ENCODE results near the gene SNAP25. TPM values are rescaled to one million over a fixed set of nuclear protein-coding genes. Genes with fewer than 3 reads are reported as not detected.

Gene SNAP25
- total RNA-seq, 1 donor from 2014 or later, result 4.2 TPM

GRCh38 chr20:10300582-10301446 lies 82.2 kb downstream of the SNAP25 start:
- no peaks in the 10 kb centered on the region for H3K9me3 ChIP-seq (ENCODE audit: control insufficient read depth in 3 of 3, low read length in 3 of 3)
- H3K36me3 ChIP-seq (ENCODE audit: control insufficient read depth in 3 of 3, insufficient read depth in 3 of 3, low read length in 3 of 3), result no peaks in the 10 kb centered on the region
- no peak overlapping the region for H3K9ac ChIP-seq (ENCODE audit: low read depth in 1 of 3, low read length in 3 of 3)
- H3K4me1 ChIP-seq (ENCODE audit: control insufficient read depth in 3 of 3, insufficient read depth in 3 of 3, low read length in 3 of 3), result no peaks in the 10 kb centered on the region
- no peaks in the 10 kb centered on the region for H3K27me3 ChIP-seq (ENCODE audit: control insufficient read depth in 3 of 3, insufficient read depth in 3 of 3, low read length in 3 of 3)
- H3K27ac ChIP-seq (ENCODE audit: low read depth, low read length), result no peak overlapping the region
- no peak overlapping the region for H3K4me3 ChIP-seq (ENCODE audit: low read length in 3 of 3)

GRCh38 chr20:10303852-10304251 lies 85.2 kb downstream of the SNAP25 start:
- H3K27ac ChIP-seq (ENCODE audit: low read depth, low read length), result no peak overlapping the region
- H3K9ac ChIP-seq (ENCODE audit: low read depth in 1 of 3, low read length in 3 of 3), result no peak overlapping the region
- no peaks in the 10 kb centered on the region for H3K9me3 ChIP-seq (ENCODE audit: control insufficient read depth in 3 of 3, low read length in 3 of 3)
- H3K36me3 ChIP-seq (ENCODE audit: control insufficient read depth in 3 of 3, insufficient read depth in 3 of 3, low read length in 3 of 3), result no peaks in the 10 kb centered on the region
- no peak overlapping the region for H3K4me3 ChIP-seq (ENCODE audit: low read length in 3 of 3)
- peaks cover 0 to 4% (median 0%) of the 10 kb centered on the region in 3 donors for H3K27me3 ChIP-seq (ENCODE audit: control insufficient read depth in 3 of 3, insufficient read depth in 3 of 3, low read length in 3 of 3)
- no peaks in the 10 kb centered on the region for H3K4me1 ChIP-seq (ENCODE audit: control insufficient read depth in 3 of 3, insufficient read depth in 3 of 3, low read length in 3 of 3)

- Histone ChIP-seq H3K36me3 (ENCODE audit: control insufficient read depth in 3 of 3, insufficient read depth in 3 of 3, low read length in 3 of 3) (no peaks in the 10 kb centered on the region), H3K4me3 (ENCODE audit: low read length in 3 of 3) (no peak overlapping the region), H3K4me1 (ENCODE audit: control insufficient read depth in 3 of 3, insufficient read depth in 3 of 3, low read length in 3 of 3) (no peaks in the 10 kb centered on the region), H3K27me3 (ENCODE audit: control insufficient read depth in 3 of 3, insufficient read depth in 3 of 3, low read length in 3 of 3) (peaks cover 0 to 4% (median 0%) of the 10 kb centered on the region in 3 donors), H3K9me3 (ENCODE audit: control insufficient read depth in 3 of 3, low read length in 3 of 3) (no peaks in the 10 kb centered on the region), H3K27ac (ENCODE audit: low read depth, low read length) (no peak overlapping the region), H3K9ac (ENCODE audit: low read depth in 1 of 3, low read length in 3 of 3) (no peak overlapping the region)
Observed at GRCh38 chr20:10304471-10305046, 85.9 kb downstream of the SNAP25 start.

GRCh38 chr20:10306440-10307358 lies 88.1 kb downstream of the SNAP25 start:
- Histone ChIP-seq H3K4me3 (ENCODE audit: low read length in 3 of 3) (no peak overlapping the region), H3K36me3 (ENCODE audit: control insufficient read depth in 3 of 3, insufficient read depth in 3 of 3, low read length in 3 of 3) (no peaks in the 10 kb centered on the region), H3K9me3 (ENCODE audit: control insufficient read depth in 3 of 3, low read length in 3 of 3) (no peaks in the 10 kb centered on the region), H3K9ac (ENCODE audit: low read depth in 1 of 3, low read length in 3 of 3) (no peak overlapping the region), H3K4me1 (ENCODE audit: control insufficient read depth in 3 of 3, insufficient read depth in 3 of 3, low read length in 3 of 3) (no peaks in the 10 kb centered on the region), H3K27ac (ENCODE audit: low read depth, low read length) (no peak overlapping the region), H3K27me3 (ENCODE audit: control insufficient read depth in 3 of 3, insufficient read depth in 3 of 3, low read length in 3 of 3) (peaks cover 0 to 4% (median 4%) of the 10 kb centered on the region in 3 donors)

GRCh38 chr20:10307359-10307735 lies 88.7 kb downstream of the SNAP25 start:
- Histone ChIP-seq H3K9ac (ENCODE audit: low read depth in 1 of 3, low read length in 3 of 3) (no peak overlapping the region), H3K9me3 (ENCODE audit: control insufficient read depth in 3 of 3, low read length in 3 of 3) (no peaks in the 10 kb centered on the region), H3K27ac (ENCODE audit: low read depth, low read length) (no peak overlapping the region), H3K36me3 (ENCODE audit: control insufficient read depth in 3 of 3, insufficient read depth in 3 of 3, low read length in 3 of 3) (no peaks in the 10 kb centered on the region), H3K4me3 (ENCODE audit: low read length in 3 of 3) (no peak overlapping the region), H3K27me3 (ENCODE audit: control insufficient read depth in 3 of 3, insufficient read depth in 3 of 3, low read length in 3 of 3) (peaks cover 0 to 4% (median 4%) of the 10 kb centered on the region in 3 donors), H3K4me1 (ENCODE audit: control insufficient read depth in 3 of 3, insufficient read depth in 3 of 3, low read length in 3 of 3) (no peaks in the 10 kb centered on the region)

- Histone ChIP-seq H3K27ac (ENCODE audit: low read depth, low read length) (no peak overlapping the region), H3K9me3 (ENCODE audit: control insufficient read depth in 3 of 3, low read length in 3 of 3) (no peaks in the 10 kb centered on the region), H3K27me3 (ENCODE audit: control insufficient read depth in 3 of 3, insufficient read depth in 3 of 3, low read length in 3 of 3) (peaks cover 0 to 4% (median 4%) of the 10 kb centered on the region in 3 donors), H3K4me1 (ENCODE audit: control insufficient read depth in 3 of 3, insufficient read depth in 3 of 3, low read length in 3 of 3) (no peaks in the 10 kb centered on the region), H3K36me3 (ENCODE audit: control insufficient read depth in 3 of 3, insufficient read depth in 3 of 3, low read length in 3 of 3) (no peaks in the 10 kb centered on the region), H3K4me3 (ENCODE audit: low read length in 3 of 3) (no peak overlapping the region), H3K9ac (ENCODE audit: low read depth in 1 of 3, low read length in 3 of 3) (no peak overlapping the region)
Observed at GRCh38 chr20:10308652-10309051, 90.0 kb downstream of the SNAP25 start.

GRCh38 chr20:10309326-10309725 lies 90.7 kb downstream of the SNAP25 start:
- Histone ChIP-seq H3K4me3 (ENCODE audit: low read length in 3 of 3) (no peak overlapping the region), H3K27ac (ENCODE audit: low read depth, low read length) (no peak overlapping the region), H3K27me3 (ENCODE audit: control insufficient read depth in 3 of 3, insufficient read depth in 3 of 3, low read length in 3 of 3) (peaks cover 0 to 4% (median 4%) of the 10 kb centered on the region in 3 donors), H3K9me3 (ENCODE audit: control insufficient read depth in 3 of 3, low read length in 3 of 3) (no peaks in the 10 kb centered on the region), H3K9ac (ENCODE audit: low read depth in 1 of 3, low read length in 3 of 3) (no peak overlapping the region), H3K36me3 (ENCODE audit: control insufficient read depth in 3 of 3, insufficient read depth in 3 of 3, low read length in 3 of 3) (no peaks in the 10 kb centered on the region), H3K4me1 (ENCODE audit: control insufficient read depth in 3 of 3, insufficient read depth in 3 of 3, low read length in 3 of 3) (no peaks in the 10 kb centered on the region)

GRCh38 chr20:10312111-10312510 lies 93.5 kb downstream of the SNAP25 start:
- Histone ChIP-seq H3K9ac (ENCODE audit: low read depth in 1 of 3, low read length in 3 of 3) (no peak overlapping the region), H3K4me1 (ENCODE audit: control insufficient read depth in 3 of 3, insufficient read depth in 3 of 3, low read length in 3 of 3) (peaks cover 0 to 2% (median 0%) of the 10 kb centered on the region in 3 donors), H3K36me3 (ENCODE audit: control insufficient read depth in 3 of 3, insufficient read depth in 3 of 3, low read length in 3 of 3) (no peaks in the 10 kb centered on the region), H3K9me3 (ENCODE audit: control insufficient read depth in 3 of 3, low read length in 3 of 3) (no peaks in the 10 kb centered on the region), H3K27me3 (ENCODE audit: control insufficient read depth in 3 of 3, insufficient read depth in 3 of 3, low read length in 3 of 3) (peaks cover 0 to 4% (median 4%) of the 10 kb centered on the region in 3 donors), H3K27ac (ENCODE audit: low read depth, low read length) (no peak overlapping the region), H3K4me3 (ENCODE audit: low read length in 3 of 3) (no peak overlapping the region)

GRCh38 chr20:10313215-10313614 lies 94.6 kb downstream of the SNAP25 start:
- no peak overlapping the region for H3K4me3 ChIP-seq (ENCODE audit: low read length in 3 of 3)
- H3K9ac ChIP-seq (ENCODE audit: low read depth in 1 of 3, low read length in 3 of 3), result no peak overlapping the region
- H3K9me3 ChIP-seq (ENCODE audit: control insufficient read depth in 3 of 3, low read length in 3 of 3), result peaks cover 0 to 2% (median 0%) of the 10 kb centered on the region in 3 donors
- peaks cover 0 to 4% (median 2%) of the 10 kb centered on the region in 3 donors for H3K27me3 ChIP-seq (ENCODE audit: control insufficient read depth in 3 of 3, insufficient read depth in 3 of 3, low read length in 3 of 3)
- peaks cover 0 to 2% (median 0%) of the 10 kb centered on the region in 3 donors for H3K4me1 ChIP-seq (ENCODE audit: control insufficient read depth in 3 of 3, insufficient read depth in 3 of 3, low read length in 3 of 3)
- no peak overlapping the region for H3K27ac ChIP-seq (ENCODE audit: low read depth, low read length)
- no peaks in the 10 kb centered on the region for H3K36me3 ChIP-seq (ENCODE audit: control insufficient read depth in 3 of 3, insufficient read depth in 3 of 3, low read length in 3 of 3)

All from skeletal muscle tissue (tissue), 4 donors.